GM21423 (cell line): Measurements from ENCODE around the gene ACOT2.

Source experiments
- ATAC-seq: cut with Tn5 transposase; IDR thresholded peaks from one replicate; pipeline ENCODE4 v1.9.1; 2021; ENCODE audit warnings: mild to moderate bottlenecking, moderate library complexity; ENCODE audit not compliant: unreplicated experiment

ACOT2 gene

DNA sequence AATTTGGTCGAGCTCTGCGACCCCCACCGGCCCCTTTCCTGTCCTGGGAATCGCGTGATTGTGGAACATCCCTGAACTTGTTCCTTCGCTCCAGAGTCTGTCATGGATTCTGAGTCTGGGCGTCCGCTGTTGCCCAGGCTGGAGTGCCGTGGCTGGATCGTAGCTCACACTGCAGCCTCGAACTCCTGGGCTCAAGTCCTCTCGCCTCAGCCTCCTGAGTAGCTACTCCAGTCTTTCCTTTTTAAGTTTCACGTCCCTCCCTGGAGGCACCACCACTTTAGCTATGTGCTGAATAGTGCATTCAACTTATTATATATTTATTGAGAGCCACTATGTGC, 44.0 kb downstream of the ACOT2 start:
- no peak for ATAC-seq

DNA sequence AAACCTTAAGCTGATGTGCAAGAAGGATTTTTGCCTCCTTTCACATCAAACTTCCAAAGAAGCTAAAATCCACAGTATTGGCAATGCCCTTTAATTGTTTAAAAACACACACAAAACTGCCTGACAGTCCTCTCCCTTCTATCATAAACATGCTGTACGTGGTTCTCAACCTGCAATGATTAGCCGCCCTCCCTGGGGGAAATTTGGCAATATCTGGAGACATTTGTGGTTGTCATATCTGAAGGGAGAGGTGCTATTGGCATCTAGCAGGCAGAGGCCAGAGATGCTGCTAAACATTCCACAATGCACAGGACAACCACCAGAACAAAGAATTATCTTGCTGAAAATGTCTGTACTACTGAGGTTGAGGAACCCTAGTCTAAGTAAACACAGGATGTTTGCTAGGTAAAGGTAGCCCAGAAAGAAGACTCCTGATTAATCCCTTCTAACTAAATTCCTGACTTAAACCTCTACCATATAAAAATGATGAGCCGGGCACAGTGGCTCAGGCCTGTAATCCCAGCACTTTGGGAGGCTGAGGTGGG, 44.5 kb downstream of the ACOT2 start:
- no peak for ATAC-seq

DNA sequence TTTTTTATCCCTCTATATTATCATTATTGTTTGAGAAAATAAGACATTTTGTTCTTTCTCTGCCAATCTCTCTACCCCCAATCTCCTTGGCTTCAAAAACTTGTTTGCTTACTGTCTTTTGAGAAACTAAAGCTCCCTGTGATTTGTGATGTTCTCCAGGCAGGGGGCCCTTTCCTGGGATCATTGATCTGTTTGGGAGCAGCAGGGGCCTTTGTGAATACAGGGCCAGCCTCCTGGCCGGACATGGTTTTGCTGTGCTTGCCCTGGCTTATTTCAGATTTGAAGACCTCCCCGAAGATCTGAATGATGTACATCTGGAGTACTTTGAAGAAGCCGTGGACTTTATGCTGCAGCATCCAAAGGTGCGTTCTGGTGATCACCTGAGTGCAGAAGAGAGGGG, 47.8 kb downstream of the ACOT2 start:
- ATAC-seq, result no peak

DNA sequence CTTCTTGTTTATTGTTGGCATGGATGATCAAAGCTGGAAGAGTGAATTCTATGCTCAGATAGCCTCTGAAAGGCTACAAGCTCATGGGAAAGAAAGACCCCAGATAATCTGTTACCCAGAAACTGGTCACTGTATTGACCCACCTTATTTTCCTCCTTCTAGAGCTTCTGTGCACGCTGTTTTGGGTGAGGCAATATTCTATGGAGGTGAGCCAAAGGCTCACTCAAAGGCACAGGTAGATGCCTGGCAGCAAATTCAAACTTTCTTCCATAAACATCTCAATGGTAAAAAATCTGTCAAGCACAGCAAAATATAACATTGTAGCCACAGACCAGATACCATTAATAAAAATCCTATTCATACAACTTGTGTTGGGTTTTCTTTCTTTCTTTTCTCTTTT, 50.5 kb downstream of the ACOT2 start:
- ATAC-seq, result no peak

DNA sequence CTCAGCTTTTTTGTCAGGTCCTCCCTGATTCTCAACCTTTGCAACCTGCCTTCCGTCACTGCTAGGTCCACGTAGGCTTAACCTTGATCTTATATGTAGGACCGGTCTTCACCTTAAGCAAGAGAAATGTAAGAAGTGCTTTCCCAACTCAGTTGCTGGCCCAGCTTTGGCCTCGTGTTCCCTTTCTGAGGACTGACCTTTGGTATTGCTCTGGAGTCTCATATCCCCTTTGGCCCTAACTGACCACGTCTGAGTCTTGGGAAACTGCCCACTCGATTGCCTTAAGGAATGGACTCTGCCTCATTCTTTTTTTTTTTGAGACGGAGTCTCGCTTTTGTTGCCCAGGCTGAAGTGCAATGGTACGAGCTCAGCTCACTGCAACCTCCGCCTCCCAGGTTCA, 51.3 kb downstream of the ACOT2 start:
- no peak for ATAC-seq

DNA sequence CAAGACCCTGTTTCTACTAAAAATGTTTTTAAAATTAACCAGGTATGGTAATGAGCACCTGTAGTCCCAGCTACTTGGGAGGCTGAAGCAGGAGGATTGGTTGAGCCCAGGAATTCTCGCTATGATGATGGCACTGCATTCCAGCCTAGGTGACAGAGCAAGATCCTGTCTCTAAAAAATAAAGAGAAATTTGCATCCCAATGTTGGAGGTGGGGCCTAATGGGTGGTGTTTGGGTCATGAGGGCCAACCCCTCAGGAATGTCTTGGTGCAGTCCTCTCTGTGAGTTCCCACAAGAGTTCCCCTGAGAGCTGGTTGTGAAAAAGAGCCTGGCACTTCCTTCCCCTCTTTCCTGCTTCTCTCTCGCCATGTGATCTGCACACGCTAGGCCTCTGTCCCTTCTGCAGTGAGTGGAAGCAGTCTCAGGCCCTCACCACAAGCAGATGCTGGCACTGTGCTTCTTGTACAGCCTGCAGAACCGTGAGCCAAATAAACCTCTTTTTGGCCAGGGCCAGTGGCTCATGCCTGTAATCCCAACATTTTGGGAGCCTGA, 54.6 kb downstream of the ACOT2 start:
- ATAC-seq, result no peak
